ENCODE data around the gene EXT2. TPM values are rescaled to one million over a fixed set of nuclear protein-coding genes. Genes with fewer than 3 reads are reported as not detected.

Gene EXT2
- total RNA-seq, 4 donors from 2014 or later, result 52.6 to 116 (median 81.3) TPM

DNA sequence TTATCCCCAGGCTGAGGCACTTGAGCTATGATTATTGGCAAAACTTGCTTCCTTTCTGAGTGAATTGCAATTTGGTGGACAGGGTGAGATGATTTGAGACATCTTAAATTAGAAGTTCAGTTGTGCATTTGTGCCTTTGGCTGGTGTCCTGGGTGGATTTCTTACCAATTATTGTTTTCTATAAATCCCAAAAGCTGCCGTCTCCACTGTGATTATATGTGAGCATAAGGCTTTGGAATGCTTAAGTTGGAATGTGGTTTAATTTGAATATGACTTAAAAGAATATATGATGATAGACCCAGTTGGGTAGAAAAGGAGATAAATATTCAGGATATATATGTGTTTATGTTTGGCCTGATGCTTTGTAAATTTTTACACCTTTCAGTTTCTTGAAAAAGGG, 70.0 kb downstream of the EXT2 start:
- no peak for DNase-seq
- intact Hi-C loops (cut with DNase I; ENCODE audit: low total_unique reads), result no loop called here
- H3K9me3 ChIP-seq, result no peaks in the 10 kb centered on the region
- H3K36me3 ChIP-seq, result no peaks in the 10 kb centered on the region
- no peaks in the 10 kb centered on the region for H3K27me3 ChIP-seq
- H3K4me3 ChIP-seq, result no peak overlapping the region
- no peak for TF ChIP-seq POLR2A (IDR thresholded peaks at IDR 0.05)
- TF ChIP-seq, protein P1, sequence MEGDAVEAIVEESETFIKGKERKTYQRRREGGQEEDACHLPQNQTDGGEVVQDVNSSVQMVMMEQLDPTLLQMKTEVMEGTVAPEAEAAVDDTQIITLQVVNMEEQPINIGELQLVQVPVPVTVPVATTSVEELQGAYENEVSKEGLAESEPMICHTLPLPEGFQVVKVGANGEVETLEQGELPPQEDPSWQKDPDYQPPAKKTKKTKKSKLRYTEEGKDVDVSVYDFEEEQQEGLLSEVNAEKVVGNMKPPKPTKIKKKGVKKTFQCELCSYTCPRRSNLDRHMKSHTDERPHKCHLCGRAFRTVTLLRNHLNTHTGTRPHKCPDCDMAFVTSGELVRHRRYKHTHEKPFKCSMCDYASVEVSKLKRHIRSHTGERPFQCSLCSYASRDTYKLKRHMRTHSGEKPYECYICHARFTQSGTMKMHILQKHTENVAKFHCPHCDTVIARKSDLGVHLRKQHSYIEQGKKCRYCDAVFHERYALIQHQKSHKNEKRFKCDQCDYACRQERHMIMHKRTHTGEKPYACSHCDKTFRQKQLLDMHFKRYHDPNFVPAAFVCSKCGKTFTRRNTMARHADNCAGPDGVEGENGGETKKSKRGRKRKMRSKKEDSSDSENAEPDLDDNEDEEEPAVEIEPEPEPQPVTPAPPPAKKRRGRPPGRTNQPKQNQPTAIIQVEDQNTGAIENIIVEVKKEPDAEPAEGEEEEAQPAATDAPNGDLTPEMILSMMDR (IDR thresholded peaks at IDR 0.05), result no peak
- no peak overlapping the region for H3K27ac ChIP-seq
- H3K4me1 ChIP-seq, result no peaks in the 10 kb centered on the region

GRCh38 chr11:44167046-44167445, 71.6 kb downstream of the EXT2 start:
- H3K27me3 ChIP-seq, result no peaks in the 10 kb centered on the region
- H3K9me3 ChIP-seq, result no peaks in the 10 kb centered on the region
- TF ChIP-seq, protein P1 (IDR thresholded peaks at IDR 0.05), result no peak
- no peak for TF ChIP-seq POLR2A (IDR thresholded peaks at IDR 0.05)
- H3K36me3 ChIP-seq, result no peaks in the 10 kb centered on the region
- no peaks in the 10 kb centered on the region for H3K4me1 ChIP-seq
- no peak for DNase-seq
- H3K4me3 ChIP-seq, result no peak overlapping the region
- H3K27ac ChIP-seq, result no peak overlapping the region
- intact Hi-C loops (cut with DNase I; ENCODE audit: low total_unique reads), result no loop called here

DNA sequence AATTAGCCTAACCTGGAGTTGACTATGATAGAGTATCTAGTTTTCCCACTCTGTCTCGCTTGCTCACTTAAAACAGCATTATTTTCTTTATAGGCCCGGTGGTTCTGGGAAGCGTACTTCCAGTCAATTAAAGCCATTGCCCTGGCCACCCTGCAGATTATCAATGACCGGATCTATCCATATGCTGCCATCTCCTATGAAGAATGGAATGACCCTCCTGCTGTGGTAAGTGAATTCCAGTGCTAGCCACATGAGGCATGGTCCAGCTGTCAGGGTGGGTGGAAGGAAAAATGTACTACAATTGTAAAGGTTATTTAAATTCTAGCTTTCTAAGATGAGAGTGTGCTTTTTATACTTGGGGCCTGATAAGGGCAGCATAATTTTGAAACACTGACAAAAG, 76.0 kb downstream of the EXT2 start:
- Histone ChIP-seq H3K9me3 (no peaks in the 10 kb centered on the region), H3K36me3 (no peaks in the 10 kb centered on the region), H3K4me3 (no peak overlapping the region), H3K27me3 (no peaks in the 10 kb centered on the region), H3K4me1 (no peaks in the 10 kb centered on the region), H3K27ac (no peak overlapping the region)
- no peak for DNase-seq
- TF ChIP-seq, protein P1 (IDR thresholded peaks at IDR 0.05), result no peak
- TF ChIP-seq POLR2A (IDR thresholded peaks at IDR 0.05), result no peak
- intact Hi-C loops (cut with DNase I; ENCODE audit: low total_unique reads), result no loop called here

- H3K4me3 ChIP-seq, result no peak overlapping the region
- no peaks in the 10 kb centered on the region for H3K9me3 ChIP-seq
- H3K4me1 ChIP-seq, result peaks cover 0 to 2% of the 10 kb centered on the region in 2 donors
- no peak overlapping the region for H3K27ac ChIP-seq
- H3K36me3 ChIP-seq, result no peaks in the 10 kb centered on the region
- no peak for TF ChIP-seq POLR2A (IDR thresholded peaks at IDR 0.05)
- TF ChIP-seq, protein P1 (IDR thresholded peaks at IDR 0.05), result no peak
- intact Hi-C loops (cut with DNase I; ENCODE audit: low total_unique reads), result no loop called here
- DNase-seq, result no peak
- no peaks in the 10 kb centered on the region for H3K27me3 ChIP-seq
These were observed 77.5 kb downstream of the EXT2 start for GRCh38 chr11:44172966-44173365.

- Histone ChIP-seq H3K36me3 (no peaks in the 10 kb centered on the region), H3K4me1 (peaks cover 0 to 5% of the 10 kb centered on the region in 2 donors), H3K27me3 (no peaks in the 10 kb centered on the region), H3K27ac (no peak overlapping the region), H3K9me3 (no peaks in the 10 kb centered on the region), H3K4me3 (no peak overlapping the region)
- intact Hi-C loops (cut with DNase I; ENCODE audit: low total_unique reads), result no loop called here
- DNase-seq, result no peak
- TF ChIP-seq, protein P1 (IDR thresholded peaks at IDR 0.05), result no peak
- no peak for TF ChIP-seq POLR2A (IDR thresholded peaks at IDR 0.05)
These were observed 79.4 kb downstream of the EXT2 start for GRCh38 chr11:44174842-44175241.
